Skeletal muscle tissue (tissue), 4 donors: Measurements from ENCODE around the gene TMEM79. TPM values are rescaled to one million over a fixed set of nuclear protein-coding genes. Genes with fewer than 3 reads are reported as not detected.
A peak's percentile ranks its signal among the peaks of the same experiment; 100 is the strongest.

Experiments used
- H3K27ac ChIP-seq: one replicate; pipeline ENCODE4 v1.7.0; 2013; ENCODE audit warnings: mild to moderate bottlenecking, low read depth, low read length, inconsistent platforms
- H3K27me3 ChIP-seq, 3 donors: one replicate each; pipeline ENCODE4 v1.7.0; 2013; ENCODE audit warnings: low read length in 3 of 3; ENCODE audit not compliant: control insufficient read depth in 3 of 3, insufficient read depth in 3 of 3
- H3K36me3 ChIP-seq, 3 donors: one replicate each; pipeline ENCODE4 v1.7.0; 2013; ENCODE audit warnings: low read length in 3 of 3; ENCODE audit not compliant: control insufficient read depth in 3 of 3, insufficient read depth in 3 of 3
- H3K4me1 ChIP-seq, 3 donors: one replicate each; pipeline ENCODE4 v1.7.0; 2013; ENCODE audit warnings: low read length in 3 of 3, mild to moderate bottlenecking in 3 of 3; ENCODE audit not compliant: control insufficient read depth in 3 of 3, insufficient read depth in 3 of 3
- H3K4me3 ChIP-seq, 3 donors: one replicate each; pipeline ENCODE4 v1.7.0; 2013; ENCODE audit warnings: low read length in 3 of 3
- H3K9ac ChIP-seq, 3 donors: one replicate each; pipeline ENCODE4 v1.7.0; 2013; ENCODE audit warnings: low read length in 3 of 3, mild to moderate bottlenecking in 3 of 3, moderate library complexity in 2 of 3, low read depth in 1 of 3
- H3K9me3 ChIP-seq, 3 donors: one replicate each; pipeline ENCODE4 v1.7.0; 2013; ENCODE audit warnings: low read length in 3 of 3; ENCODE audit not compliant: control insufficient read depth in 3 of 3
- total RNA-seq: library from RNA; depleted of rRNA; stranded (reverse); fragments of >200 nt; gene quantifications from one replicate; pipeline ENCODE4 v1.2.3, GENCODE V29; 2014
- donor health status: Osteomylitis.

TMEM79 gene
- total RNA-seq, 1 donor from 2014 or later, result 4.2 TPM

DNA sequence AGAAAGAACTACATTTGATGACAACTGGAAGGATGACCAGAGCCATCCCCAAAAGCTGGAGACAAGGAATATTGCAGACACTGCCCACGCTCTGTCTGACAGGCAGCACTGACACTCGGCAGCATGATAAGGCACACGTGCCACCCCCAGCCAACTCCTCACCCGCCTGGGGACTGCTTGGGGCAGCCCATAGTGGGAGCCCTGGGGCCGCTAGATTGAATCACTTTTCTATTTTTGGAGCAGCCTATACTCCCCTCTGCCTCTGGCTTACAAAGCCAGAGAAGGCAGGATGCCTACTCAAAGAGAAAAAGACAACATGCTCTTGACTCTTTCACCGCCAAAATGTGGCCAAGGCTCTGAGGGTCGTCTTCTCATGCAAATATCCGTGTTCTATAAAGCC, 2.8 kb upstream of the TMEM79 start:
- no peaks in the 10 kb centered on the region for H3K9me3 ChIP-seq
- H3K36me3 ChIP-seq, result peaks cover 27 to 30% (median 30%) of the 10 kb centered on the region in 3 donors
- peak overlapping the region; percentile 87 to 94 (median 93) for H3K4me3 ChIP-seq
- H3K27me3 ChIP-seq, result no peaks in the 10 kb centered on the region
- H3K4me1 ChIP-seq, result peaks cover 29 to 43% (median 33%) of the 10 kb centered on the region in 3 donors
- H3K27ac ChIP-seq, result peak overlapping the region; percentile 92
- peak overlapping the region; percentile 88 to 94 (median 94) for H3K9ac ChIP-seq

DNA sequence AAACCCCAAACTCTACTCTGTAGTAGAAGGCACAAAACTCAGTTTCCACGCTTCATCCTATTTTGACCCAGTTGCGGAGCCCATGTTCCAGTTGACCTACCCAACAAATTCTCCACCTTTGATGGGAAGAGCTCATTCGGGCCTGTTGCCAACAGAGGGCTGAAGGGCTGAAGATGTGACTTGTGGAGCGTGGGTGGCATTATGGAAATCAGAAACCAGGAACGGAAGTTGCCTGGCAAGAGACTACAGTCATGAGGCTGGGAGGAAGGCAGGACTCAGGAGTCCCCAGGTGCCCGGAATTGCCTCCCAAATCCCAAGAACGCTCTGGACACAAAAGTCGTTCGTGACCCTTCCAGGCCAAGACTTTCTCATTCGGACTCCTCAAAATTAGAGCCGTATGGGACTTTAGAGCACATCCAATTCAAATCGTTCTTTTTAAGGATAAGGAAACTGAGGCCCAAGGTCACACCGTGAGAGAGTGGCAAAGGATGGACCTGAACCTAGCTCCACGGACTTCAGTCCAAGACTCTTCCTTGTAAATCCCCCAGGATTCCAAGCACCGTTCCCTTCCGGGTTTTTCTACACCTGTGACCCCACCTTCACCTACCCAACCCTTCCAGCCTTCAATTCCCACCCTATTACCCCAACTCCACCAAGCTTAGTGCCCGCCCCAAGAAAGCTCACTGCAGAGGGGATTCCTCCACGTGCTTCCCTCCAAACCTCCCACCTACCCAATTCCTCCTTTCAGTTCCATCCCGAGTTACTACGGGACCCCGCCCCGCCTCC, 2.2 kb upstream of the TMEM79 start:
- Histone ChIP-seq H3K4me1 (peaks cover 29 to 43% (median 33%) of the 10 kb centered on the region in 3 donors), H3K36me3 (peaks cover 24 to 26% (median 25%) of the 10 kb centered on the region in 3 donors), H3K4me3 (peak overlapping the region; percentile 87 to 94 (median 93)), H3K27ac (peak overlapping the region; percentile 92), H3K9me3 (no peaks in the 10 kb centered on the region), H3K9ac (peak overlapping the region; percentile 88 to 94 (median 94)), H3K27me3 (no peaks in the 10 kb centered on the region)

DNA sequence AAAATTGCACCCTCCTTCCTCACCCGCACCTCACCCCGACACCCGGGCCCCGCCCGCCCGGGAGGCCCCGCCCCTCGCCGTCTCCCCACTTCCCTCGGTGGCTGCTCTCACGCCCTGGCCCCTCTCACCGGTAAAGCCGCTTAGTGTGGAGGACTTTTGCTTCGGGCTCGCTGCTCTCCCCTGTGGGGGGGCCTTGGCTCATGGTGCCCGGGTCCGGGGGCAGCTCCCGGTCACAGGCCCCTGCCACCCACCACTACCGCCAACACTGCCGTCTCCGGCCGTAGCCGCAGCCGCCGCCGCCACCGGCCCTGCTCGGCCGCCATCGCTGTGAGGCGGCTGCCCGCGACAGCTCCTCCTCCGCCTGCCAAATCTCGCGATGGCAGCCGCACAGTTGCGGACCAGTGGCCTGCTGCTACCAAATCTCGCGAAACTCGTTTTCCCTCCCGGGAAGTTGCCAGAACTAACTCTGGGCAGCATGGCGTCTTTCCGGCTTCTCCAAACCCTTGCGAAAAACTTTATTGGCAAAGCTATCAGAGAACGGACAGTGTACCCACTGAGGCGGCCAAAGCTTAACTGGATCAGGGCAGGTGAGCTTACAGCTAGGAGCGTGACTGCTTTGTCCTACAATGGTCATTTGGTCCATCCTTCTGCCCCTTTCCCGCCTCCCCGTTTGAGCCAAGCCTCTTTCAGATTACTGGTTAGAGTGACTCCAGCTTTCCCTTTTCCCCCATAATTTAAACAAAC, 1.5 kb upstream of the TMEM79 start, which contains the start of gene SMG5:
Gene SMG5 (minus strand): TSS at position 347 of the 744 bp plus-strand sequence. CDS start 145 bp downstream, at position 202.
- Histone ChIP-seq H3K36me3 (peaks cover 18 to 22% (median 19%) of the 10 kb centered on the region in 3 donors), H3K27me3 (no peaks in the 10 kb centered on the region), H3K27ac (peak within 1 kb of the TSS; percentile 92), H3K4me1 (peaks cover 29 to 43% (median 33%) of the 10 kb centered on the region in 3 donors), H3K9me3 (no peaks in the 10 kb centered on the region), H3K4me3 (peak within 1 kb of the TSS; percentile 87 to 94 (median 93)), H3K9ac (peak within 1 kb of the TSS; percentile 88 to 94 (median 94))

DNA sequence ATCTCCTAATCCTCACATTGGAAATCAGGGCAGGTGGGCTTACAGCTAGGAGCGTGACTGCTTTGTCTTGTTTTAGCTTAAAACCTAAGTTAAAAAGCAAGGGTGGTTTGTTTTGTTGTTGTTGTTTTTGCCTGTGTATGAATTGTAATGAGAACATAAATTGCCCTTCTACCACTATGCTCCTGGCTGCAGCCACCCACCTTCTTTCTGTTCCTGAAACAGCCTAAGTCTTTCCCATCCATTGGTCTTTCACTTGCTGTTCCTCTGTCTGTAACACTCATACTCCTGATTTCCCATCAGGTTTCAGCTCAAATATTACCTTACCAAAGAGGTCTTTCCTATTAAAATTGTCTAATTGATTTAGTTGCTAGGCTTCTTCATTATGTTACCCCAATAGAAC, 604 bp upstream of the TMEM79 start:
- peaks cover 29 to 43% (median 33%) of the 10 kb centered on the region in 3 donors for H3K4me1 ChIP-seq
- peak overlapping the region; percentile 86 to 94 (median 94) for H3K9ac ChIP-seq
- H3K36me3 ChIP-seq, result peaks cover 11 to 14% (median 11%) of the 10 kb centered on the region in 3 donors
- H3K27me3 ChIP-seq, result no peaks in the 10 kb centered on the region
- no peaks in the 10 kb centered on the region for H3K9me3 ChIP-seq
- H3K27ac ChIP-seq, result peak overlapping the region; percentile 92
- peak overlapping the region; percentile 87 to 94 (median 93) for H3K4me3 ChIP-seq

DNA sequence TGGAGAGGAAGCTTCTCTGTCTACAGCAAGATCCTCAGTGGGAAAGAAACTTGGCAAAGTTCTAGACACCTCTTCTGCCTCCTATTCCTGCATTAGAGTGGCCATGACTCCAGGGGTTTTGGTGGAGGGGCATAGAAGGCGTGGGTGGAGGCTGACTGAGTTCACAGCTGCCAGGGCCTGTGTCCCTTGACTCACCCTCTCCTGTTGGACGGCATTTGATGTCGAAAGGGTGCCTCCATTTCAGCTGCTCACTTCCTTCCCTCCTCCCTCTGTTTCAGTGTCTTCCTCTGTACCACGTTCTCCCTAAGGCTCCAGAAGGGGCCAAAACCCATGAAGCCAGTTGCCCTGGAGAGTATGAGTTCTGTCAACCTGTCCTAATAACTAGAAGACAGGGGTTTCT, 632 bp downstream of the TMEM79 start:
- H3K27ac ChIP-seq, result no peak overlapping the region
- H3K4me1 ChIP-seq, result peaks cover 26 to 41% (median 33%) of the 10 kb centered on the region in 3 donors
- no peak overlapping the region for H3K4me3 ChIP-seq
- no peaks in the 10 kb centered on the region for H3K9me3 ChIP-seq
- H3K9ac ChIP-seq, result no peak overlapping the region
- no peaks in the 10 kb centered on the region for H3K27me3 ChIP-seq
- peaks cover 6 to 10% (median 6%) of the 10 kb centered on the region in 3 donors for H3K36me3 ChIP-seq

DNA sequence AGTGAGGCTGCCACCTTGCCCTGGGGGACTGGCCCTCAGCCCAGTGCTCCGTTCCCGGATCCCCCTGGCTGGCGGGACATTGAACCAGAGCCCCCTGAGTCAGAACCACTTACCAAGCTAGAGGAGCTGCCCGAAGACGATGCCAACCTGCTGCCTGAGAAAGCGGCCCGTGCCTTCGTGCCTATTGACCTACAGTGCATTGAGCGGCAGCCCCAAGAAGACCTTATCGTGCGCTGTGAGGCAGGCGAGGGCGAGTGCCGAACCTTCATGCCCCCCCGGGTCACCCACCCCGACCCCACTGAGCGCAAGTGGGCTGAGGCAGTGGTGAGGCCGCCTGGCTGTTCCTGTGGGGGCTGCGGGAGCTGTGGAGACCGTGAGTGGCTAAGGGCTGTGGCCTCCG, 1.3 kb downstream of the TMEM79 start:
- Histone ChIP-seq H3K9me3 (no peaks in the 10 kb centered on the region), H3K4me1 (peaks cover 19 to 34% (median 28%) of the 10 kb centered on the region in 3 donors), H3K27ac (no peak overlapping the region), H3K36me3 (peaks cover 6 to 10% (median 6%) of the 10 kb centered on the region in 3 donors), H3K9ac (no peak overlapping the region), H3K4me3 (no peak overlapping the region), H3K27me3 (no peaks in the 10 kb centered on the region)

DNA sequence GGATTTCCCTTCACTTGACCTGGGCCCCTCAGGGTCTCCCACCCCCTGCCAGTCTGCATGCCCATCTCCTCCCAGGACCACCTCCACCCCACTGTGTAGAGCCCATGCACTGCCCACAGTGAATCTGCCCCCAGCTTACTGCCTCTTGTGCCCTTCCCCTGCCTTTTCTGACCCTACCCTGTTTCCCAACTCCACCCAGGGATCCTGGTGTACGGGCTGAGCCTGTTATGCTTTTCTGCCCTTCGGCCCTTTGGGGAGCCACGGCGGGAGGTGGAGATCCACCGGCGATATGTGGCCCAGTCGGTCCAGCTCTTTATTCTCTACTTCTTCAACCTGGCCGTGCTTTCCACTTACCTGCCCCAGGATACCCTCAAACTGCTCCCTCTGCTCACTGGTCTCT, 1.9 kb downstream of the TMEM79 start:
- H3K9ac ChIP-seq, result no peak overlapping the region
- H3K4me3 ChIP-seq, result no peak overlapping the region
- no peaks in the 10 kb centered on the region for H3K27me3 ChIP-seq
- no peak overlapping the region for H3K27ac ChIP-seq
- H3K9me3 ChIP-seq, result no peaks in the 10 kb centered on the region
- H3K4me1 ChIP-seq, result peaks cover 13 to 29% (median 23%) of the 10 kb centered on the region in 3 donors
- peaks cover 6 to 10% (median 6%) of the 10 kb centered on the region in 3 donors for H3K36me3 ChIP-seq

DNA sequence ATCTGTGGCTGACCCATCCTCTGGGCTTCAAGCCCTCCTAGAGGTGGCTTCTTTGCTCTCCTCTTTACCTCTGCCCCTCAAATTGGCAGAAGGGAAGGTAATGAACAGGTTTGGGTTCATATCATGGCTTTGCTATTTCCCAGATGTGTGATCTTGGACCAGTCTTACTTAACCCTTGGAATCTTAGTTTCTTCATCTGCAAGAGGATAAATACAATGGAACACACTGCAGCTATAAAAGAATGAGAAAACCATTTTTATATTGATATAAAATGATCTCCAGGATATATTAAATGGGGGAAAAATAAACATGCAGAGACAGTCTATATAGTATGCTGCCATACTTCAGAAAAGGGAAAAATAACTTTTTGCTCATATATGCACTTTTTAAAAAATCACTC, 5.7 kb downstream of the TMEM79 start:
- Histone ChIP-seq H3K36me3 (peaks cover 10 to 17% (median 13%) of the 10 kb centered on the region in 3 donors), H3K4me3 (no peak overlapping the region), H3K9me3 (no peaks in the 10 kb centered on the region), H3K4me1 (peaks cover 11 to 18% (median 12%) of the 10 kb centered on the region in 3 donors), H3K27me3 (no peaks in the 10 kb centered on the region), H3K9ac (no peak overlapping the region), H3K27ac (no peak overlapping the region)

DNA sequence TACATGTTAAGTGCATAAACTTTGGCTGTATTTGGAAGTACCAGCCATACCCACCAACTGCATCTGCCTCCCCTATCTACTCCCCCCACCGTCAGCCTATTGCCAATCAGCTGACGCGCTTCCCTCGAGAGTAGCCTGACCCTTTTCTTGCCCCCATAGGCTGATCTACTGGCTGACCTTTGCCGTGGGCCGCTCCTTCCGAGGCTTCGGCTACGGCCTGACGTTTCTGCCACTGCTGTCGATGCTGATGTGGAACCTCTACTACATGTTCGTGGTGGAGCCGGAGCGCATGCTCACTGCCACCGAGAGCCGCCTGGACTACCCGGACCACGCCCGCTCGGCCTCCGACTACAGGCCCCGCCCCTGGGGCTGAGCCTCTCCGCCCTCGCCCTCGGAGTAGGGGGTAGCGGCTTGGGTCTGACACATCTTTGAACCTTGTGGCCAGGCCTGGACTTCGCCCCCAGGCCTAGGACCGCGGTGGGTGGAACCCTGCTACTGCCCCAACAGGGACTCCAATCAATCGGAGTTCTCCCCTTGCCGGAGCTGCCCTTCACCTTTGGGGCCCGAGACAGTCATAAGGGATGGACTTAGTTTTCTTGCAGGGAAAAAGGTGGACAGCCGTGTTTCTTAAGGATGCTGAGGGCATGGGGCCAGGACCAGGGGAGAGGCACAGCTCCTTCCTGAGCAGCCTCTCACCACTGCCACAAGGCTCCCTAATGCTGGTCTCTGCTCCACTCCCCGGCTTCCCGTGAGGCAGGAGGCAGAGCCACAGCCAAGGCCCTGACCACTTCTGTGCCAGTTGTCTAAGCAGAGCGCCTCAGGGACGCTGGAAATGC, 7.3 kb downstream of the TMEM79 start:
- Histone ChIP-seq H3K27me3 (no peaks in the 10 kb centered on the region), H3K36me3 (peaks cover under 1 to 13% (median 9%) of the 10 kb centered on the region in 3 donors), H3K4me1 (peaks cover 16 to 29% (median 17%) of the 10 kb centered on the region in 3 donors), H3K9me3 (no peaks in the 10 kb centered on the region), H3K4me3 (peak overlapping the region; percentile 71 to 85 (median 79)), H3K27ac (peak overlapping the region; percentile 28), H3K9ac (peak overlapping the region; percentile 50 to 78 (median 77))
